G401 (cell line): Measurements from ENCODE around the gene SQSTM1. TPM values are rescaled to one million over a fixed set of nuclear protein-coding genes. Genes with fewer than 3 reads are reported as not detected.
A peak's percentile ranks its signal among the peaks of the same experiment; 100 is the strongest.
"Not testable (repeated sequence)": the region's sequence is repeated elsewhere in the genome, so short reads cannot be mapped to it uniquely, and the experiment has no call there.

ENCODE experiments used
- DNase-seq: peaks from one replicate; pipeline ENCODE4 v3.0.0-alpha.2; 2015; ENCODE audit warnings: low spot score
- in situ Hi-C: cut with HindIII; loops from 2 replicates; pipeline ENCODE4 v1.10.0; 2016; ENCODE audit warnings: low sequenced_read_pairs, mixed read lengths
- total RNA-seq: library from RNA; depleted of rRNA; stranded (reverse); fragments of >200 nt; shearing (Covaris generic); gene quantifications from 2 replicates; pipeline ENCODE4 v1.2.3, GENCODE V29; 2014

The SQSTM1 gene
- total RNA-seq, 1 experiment from 2014 or later, result 139 TPM

DNA sequence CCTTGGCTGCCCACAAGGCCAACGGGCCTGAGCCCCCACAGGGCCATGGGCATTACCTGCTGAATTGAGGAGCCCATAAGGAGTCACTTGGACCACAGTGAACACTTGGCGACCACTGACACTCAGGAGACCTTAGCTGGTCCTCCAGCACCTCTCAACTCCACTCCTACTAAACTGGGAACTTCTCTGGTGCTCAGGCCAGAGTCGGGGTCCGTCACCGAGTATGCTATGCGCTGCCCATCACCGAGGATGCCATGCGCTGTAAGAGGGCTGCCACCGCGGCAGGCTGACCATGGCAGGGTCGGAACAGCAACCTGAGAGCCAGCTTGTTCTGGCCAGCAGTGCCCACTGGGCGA lies 600 bp upstream of the SQSTM1 start:
- DNase-seq, result no peak
- in situ Hi-C loops, result no loop called here

- in situ Hi-C loops, result no loop called here
- DNase-seq, result peak; percentile 92
Measured at GRCh38 chr5:179821298-179822058, 773 bp downstream of the SQSTM1 start.

- DNase-seq, result no peak
- in situ Hi-C loops, result no loop called here
Measured at GRCh38 chr5:179822059-179822432, 1.3 kb downstream of the SQSTM1 start.

DNA sequence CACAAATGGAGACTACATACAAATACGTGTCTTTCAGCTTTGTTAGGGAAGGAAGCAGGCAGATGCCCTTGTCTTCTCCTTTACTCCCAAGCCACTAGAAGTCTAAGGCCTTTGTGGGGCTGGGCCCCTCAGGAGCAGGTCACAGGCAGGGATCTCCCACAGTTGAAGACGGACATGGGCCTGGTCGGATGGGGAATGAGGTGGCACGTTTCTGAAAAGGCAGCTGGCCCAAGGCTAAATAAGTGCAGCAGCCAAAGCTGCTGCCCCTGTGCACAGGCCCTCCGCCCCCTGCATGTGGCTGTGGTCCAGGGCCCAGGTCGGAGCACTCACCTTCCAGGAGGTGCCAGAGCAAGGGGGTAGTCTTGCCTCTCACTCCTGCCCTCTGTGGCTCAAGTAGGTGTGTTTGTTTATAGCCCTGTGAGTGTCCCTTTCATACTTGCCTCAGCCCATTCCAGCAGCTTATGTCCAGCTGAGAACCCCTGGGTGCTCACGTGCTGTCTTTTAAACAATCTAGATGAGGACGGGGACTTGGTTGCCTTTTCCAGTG lies 1.8 kb downstream of the SQSTM1 start:
- DNase-seq, result peak; percentile 11
- in situ Hi-C loops, result no loop called here

DNA sequence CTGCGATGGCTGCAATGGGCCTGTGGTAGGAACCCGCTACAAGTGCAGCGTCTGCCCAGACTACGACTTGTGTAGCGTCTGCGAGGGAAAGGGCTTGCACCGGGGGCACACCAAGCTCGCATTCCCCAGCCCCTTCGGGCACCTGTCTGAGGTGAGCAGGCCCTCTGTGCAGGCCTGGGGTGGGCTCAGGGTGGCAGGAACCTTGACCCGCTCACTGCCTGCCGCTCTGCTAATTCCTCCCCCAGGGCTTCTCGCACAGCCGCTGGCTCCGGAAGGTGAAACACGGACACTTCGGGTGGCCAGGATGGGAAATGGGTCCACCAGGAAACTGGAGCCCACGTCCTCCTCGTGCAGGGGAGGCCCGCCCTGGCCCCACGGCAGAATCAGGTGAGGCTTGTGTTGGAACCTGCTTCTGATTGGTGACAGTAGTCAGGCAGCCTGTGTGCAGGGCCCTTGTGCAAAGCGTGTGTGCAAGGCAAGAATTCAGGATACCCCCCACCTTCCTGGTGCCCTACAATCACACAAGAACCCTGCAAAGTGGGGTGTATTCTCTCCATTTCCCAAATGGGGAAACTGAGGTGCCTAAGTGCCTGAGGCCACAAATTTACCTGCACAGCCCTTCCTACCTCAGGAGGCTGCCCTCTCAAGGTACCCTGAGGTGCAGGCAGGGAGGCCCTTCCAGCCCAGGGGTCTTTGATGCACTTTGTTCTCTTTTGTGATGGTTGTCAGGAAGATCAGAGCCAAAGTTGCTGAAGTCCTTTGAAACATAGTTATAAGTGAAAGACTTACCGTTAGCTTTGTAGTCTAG lies 3.4 kb downstream of the SQSTM1 start:
- in situ Hi-C loops, result no loop called here
- no peak for DNase-seq

GRCh38 chr5:179824745-179825112 lies 4.0 kb downstream of the SQSTM1 start:
- DNase-seq, result no peak
- in situ Hi-C loops, result no loop called here

DNA sequence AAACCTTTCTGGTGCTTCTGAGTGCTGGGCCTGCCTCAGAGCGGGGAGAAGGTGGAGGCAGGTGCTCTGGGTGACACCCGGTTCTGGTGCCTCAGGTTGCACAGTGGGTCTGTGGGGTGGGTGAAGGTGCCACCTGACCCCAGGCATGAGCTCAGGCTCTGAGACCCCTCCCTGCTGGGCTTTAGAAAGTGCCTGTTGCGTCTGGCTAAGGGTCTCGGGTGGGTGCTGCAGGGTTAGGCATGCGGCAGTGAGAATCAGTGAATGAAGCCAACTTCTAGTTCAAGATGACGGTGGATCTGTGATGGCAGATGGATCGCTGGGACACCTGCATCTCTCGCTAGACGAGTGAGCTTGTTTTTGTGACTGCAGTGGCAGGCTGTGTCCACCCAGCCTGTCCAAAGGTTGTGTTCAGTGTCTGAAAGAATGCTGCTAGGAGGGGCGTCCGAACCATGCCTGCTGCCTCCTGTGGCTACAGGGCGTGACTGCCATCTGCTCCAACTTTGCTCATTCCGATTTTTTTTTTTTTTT lies 5.0 kb downstream of the SQSTM1 start:
- peak; percentile 89 for DNase-seq
- in situ Hi-C loops, result no loop called here

DNA sequence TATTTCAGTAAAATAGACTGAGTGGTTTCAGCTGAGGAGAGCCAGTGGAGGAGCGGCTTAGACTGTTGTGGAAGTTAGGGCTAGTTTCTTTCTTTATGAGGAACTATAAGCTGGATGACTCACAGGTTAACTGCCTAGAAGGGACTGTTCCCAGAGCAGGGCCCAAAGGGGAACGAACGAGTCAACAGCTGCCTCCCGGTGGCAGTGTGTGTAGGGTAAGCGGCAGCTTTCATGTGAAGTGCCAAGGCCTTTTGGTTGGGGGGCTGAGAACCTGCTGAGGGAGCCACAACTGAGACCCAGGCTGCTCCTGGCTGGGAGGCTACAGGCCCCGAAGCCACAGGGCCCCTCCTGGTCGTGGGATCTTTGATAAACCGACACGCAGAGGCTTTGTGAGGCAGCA lies 7.0 kb downstream of the SQSTM1 start:
- peak; percentile 20 for DNase-seq
- in situ Hi-C loops, result no loop called here

DNA sequence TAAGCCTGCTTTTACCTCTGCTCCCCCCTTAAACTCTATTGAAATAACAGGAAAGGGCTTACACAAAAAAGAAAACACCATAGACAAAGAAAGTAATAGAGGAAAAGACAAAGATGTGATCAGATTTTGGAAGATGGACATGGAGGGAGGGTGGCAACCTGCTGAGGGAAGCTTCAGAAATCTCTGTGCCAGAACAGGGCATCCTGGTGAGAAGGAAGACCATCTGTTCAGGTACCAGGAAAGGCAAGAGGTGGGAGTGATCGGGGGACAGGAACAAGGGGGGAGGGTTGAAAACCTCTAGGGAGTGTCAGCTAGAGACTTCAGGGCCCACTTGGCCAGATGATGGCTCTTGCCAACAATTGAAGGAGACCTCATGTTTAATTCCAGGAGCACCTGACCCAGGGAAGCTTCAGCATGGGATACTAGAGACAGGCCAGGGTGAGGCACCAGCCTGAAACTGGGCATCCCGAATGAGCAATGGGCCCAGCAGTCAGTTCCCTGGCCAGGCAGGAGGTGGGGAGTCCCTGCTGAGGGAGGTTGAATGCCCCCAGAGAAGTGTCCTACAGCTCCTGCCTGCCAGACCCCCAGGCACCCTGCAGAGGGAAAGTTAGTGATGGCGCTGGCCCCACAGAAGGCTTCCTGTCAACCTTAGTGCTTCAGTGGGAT lies 8.2 kb downstream of the SQSTM1 start:
- DNase-seq, result peak; percentile 79
- in situ Hi-C loops, result no loop called here

DNA sequence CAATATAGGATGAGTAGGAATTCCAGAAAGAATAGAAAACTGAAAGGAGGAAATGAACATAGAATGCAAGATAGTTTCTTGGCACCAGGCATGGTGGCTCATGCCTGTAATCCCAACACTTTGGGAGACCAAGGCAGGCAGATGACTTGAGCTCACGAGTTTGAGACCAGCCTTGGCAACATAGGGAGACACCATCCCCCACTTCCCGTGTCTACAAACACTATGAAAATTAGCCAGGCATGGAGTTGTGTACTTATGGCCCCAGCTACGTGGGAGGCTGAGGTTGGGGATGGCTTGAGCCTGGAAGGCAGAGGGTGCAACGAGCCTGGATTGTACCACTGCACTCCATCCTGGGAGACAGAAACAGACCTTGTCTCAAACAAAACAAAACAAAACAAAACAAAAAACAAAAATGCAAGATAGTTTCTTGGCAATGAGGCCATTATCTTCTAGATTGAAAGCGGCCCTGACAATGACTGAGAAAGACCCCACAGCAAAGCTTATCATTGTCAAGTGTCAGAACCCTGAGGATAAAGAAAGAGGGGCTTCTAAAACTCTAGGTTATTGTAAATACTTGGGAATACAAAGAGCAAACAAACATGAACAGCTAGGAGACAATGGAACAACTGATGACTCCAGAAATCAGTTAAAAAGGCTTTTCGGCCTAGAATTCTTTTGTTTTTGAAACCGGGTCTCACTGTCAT lies 9.2 kb downstream of the SQSTM1 start:
- in situ Hi-C loops, result no loop called here
- no peak for DNase-seq

DNA sequence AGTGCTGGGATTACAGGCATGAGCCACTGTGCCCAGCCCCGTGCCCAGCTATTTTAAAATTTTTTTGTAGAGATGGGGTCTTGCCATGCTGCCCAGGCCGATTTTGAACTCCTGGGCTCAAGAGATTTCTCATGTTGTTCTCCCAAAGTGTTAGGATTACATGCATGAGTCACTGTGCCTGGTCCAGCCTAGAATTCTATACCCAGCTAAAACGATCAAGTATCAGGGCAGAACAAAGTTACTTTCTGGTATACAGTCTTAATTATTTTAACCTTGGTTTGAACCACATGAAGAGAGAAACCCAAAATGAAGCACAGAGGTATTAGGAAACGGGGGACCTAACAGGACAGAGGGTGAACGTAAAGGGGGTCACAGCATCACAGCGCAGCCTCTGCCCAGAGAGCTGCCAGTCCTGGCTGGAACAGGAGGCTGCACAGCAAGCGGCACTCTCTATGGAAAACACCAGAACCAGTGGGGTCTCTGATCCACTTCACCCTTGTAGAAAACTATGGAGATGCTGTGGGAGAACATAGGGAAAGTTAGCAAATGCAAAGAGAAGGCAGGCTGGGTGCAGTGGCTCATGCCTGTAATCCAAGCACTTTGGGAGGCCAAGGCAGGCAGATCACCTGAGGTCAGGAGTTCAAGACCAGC lies 10.2 kb downstream of the SQSTM1 start:
- DNase-seq, result no peak
- in situ Hi-C loops, result no loop called here

DNA sequence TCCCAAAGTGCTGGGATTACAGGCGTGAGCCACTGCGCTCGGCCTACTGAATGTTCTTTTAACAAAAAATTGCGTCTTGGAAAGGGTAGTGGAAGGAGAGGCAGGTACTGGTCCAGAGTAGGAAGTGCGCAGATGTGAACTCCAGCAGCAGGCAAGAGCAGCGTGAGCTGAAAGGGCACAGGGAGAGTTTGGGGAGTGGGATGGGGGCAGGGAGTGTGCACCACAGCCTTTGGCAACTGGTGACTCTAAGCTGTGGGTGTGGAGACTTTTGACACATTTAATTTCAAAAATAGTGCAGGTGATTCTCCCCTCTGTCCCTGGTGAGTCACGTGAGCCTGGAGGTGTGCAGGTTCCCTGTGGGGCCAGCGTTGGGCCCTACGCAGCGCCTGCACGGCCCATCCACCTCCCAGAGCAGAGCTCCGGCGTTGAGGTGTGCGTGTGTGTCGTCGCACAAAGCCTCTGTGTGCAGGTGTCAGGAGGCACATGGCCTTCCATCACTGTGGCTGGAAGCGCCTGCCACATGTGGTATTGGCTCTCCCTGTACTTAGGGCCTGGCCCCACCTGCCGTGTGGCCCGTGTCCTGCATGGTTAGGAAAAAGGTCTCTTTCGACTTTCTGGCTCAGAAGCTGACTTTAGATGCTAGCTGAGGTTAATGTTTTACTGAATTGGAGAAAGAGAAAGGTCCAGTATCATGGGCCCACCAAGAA lies 11.5 kb downstream of the SQSTM1 start:
- in situ Hi-C loops, result no loop called here
- peak; percentile 29 for DNase-seq

DNA sequence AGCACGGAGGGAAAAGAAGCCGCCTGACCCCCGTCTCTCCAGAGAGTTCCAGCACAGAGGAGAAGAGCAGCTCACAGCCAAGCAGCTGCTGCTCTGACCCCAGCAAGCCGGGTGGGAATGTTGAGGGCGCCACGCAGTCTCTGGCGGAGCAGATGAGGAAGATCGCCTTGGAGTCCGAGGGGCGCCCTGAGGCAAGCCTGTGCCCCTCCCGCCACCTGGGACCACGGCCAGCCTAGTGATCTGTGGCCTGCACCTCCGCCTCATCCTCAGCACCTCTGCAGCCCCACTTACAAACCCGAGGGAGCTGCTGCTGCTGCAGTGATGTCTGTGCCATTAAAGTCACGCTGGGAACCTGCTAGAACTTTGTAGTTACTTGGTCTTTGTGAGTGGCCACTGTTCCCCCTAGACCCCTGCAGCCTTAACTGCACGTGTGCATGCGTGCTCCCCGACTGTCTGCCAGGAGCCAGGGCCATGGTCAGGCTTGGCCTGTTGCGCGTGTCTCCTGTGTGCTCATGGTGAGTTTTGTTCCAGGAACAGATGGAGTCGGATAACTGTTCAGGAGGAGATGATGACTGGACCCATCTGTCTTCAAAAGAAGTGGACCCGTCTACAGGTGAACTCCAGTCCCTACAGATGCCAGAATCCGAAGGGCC lies 12.5 kb downstream of the SQSTM1 start:
- in situ Hi-C loops, result no loop called here
- DNase-seq, result peak; percentile 87

GRCh38 chr5:179833709-179834070 lies 13.0 kb downstream of the SQSTM1 start:
- in situ Hi-C loops, result no loop called here
- DNase-seq, result no peak

GRCh38 chr5:179834120-179834519 lies 13.4 kb downstream of the SQSTM1 start:
- no peak for DNase-seq
- in situ Hi-C loops, result no loop called here

GRCh38 chr5:179834871-179835270 lies 14.2 kb downstream of the SQSTM1 start:
- DNase-seq, in situ Hi-C loops: not testable (repeated sequence)

GRCh38 chr5:179836225-179837019 lies 15.7 kb downstream of the SQSTM1 start:
- peak; percentile 19 for DNase-seq
- in situ Hi-C loops, result no loop called here
